SKM-1 treated with dmso at 0.1 percent for 144 hours (cell line): ENCODE measurements around the gene CACNG7.
"Not testable (repeated sequence)": the region's sequence is repeated elsewhere in the genome, so short reads cannot be mapped to it uniquely, and the experiment has no call there.

ENCODE experiments used
- DNase-seq: peaks from one replicate; lab custom pipeline; 2025; ENCODE audit not compliant: unreplicated experiment; lab: John Stamatoyannopoulos, UW

CACNG7 gene

GRCh38 chr19:53904909-53905308 is 4.2 kb upstream of the CACNG7 start:
- no peak for DNase-seq

GRCh38 chr19:53905787-53906186 is 3.3 kb upstream of the CACNG7 start:
- DNase-seq: no peak

GRCh38 chr19:53906211-53907192 is 2.6 kb upstream of the CACNG7 start:
- DNase-seq: no peak

- DNase-seq: no peak
These were observed 1.9 kb upstream of the CACNG7 start for GRCh38 chr19:53907193-53907581.

GRCh38 chr19:53907690-53908089 is 1.4 kb upstream of the CACNG7 start:
- DNase-seq: no peak

GRCh38 chr19:53908106-53908934 is 758 bp upstream of the CACNG7 start:
- DNase-seq: no peak

- DNase-seq: no peak
These were observed 542 bp downstream of the CACNG7 start for GRCh38 chr19:53909471-53910169.

GRCh38 chr19:53910170-53910518 is 1.1 kb downstream of the CACNG7 start:
- no peak for DNase-seq

GRCh38 chr19:53912653-53913052 is 3.6 kb downstream of the CACNG7 start:
- no peak for DNase-seq

GRCh38 chr19:53915000-53915399 is 5.9 kb downstream of the CACNG7 start:
- DNase-seq: no peak

- no peak for DNase-seq
These were observed 6.9 kb downstream of the CACNG7 start for GRCh38 chr19:53916004-53916403.

- DNase-seq: no peak
These were observed 8.3 kb downstream of the CACNG7 start for GRCh38 chr19:53917356-53917755.

GRCh38 chr19:53927739-53928138 is 18.7 kb downstream of the CACNG7 start:
- DNase-seq: no peak

- DNase-seq: no peak
These were observed 27.0 kb downstream of the CACNG7 start for GRCh38 chr19:53936029-53936428.

GRCh38 chr19:53942001-53942786 is 33.1 kb downstream of the CACNG7 start:
- no peak for DNase-seq

GRCh38 chr19:53944416-53944815 is 35.3 kb downstream of the CACNG7 start:
- no peak for DNase-seq

GRCh38 chr19:53944933-53945332 is 35.9 kb downstream of the CACNG7 start:
- no peak for DNase-seq

GRCh38 chr19:53945441-53945840 is 36.4 kb downstream of the CACNG7 start:
- no peak for DNase-seq

- DNase-seq: no peak
These were observed 36.9 kb downstream of the CACNG7 start for GRCh38 chr19:53945998-53946397.

GRCh38 chr19:53947624-53948023 is 38.5 kb downstream of the CACNG7 start:
- DNase-seq: no peak

- DNase-seq: not testable (repeated sequence)
These were observed 39.5 kb downstream of the CACNG7 start for GRCh38 chr19:53948611-53949010.
